ENCODE results near the gene HSPA4. TPM values are rescaled to one million over a fixed set of nuclear protein-coding genes. Genes with fewer than 3 reads are reported as not detected.
A peak's percentile ranks its signal among the peaks of the same experiment; 100 is the strongest.
"Not testable (repeated sequence)": the region's sequence is repeated elsewhere in the genome, so short reads cannot be mapped to it uniquely, and the experiment has no call there.

HSPA4 gene
- total RNA-seq, 1 experiment from 2014 or later: 221 TPM

DNA sequence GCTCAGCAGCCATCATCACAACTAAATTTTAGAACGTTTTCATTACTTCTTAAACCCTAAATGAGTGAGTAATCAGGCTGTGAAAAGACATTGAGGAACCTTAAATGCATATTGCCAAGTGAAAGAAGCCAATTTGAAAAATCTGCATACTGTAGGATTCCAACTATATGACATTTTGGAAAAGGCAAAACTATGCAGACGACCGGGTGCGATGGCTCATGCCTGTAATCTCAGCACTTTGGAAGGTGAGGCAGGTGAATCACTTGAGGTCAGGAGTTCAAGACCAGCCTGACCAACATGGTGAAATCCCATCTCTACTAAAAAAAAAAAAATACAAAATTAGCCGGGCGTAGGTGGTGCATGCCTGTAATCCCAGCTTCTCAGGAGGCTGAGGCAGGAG is 33.4 kb downstream of the HSPA4 start:
- DNase-seq (ENCODE audit: extremely low read depth, low read depth): not testable (repeated sequence)

DNA sequence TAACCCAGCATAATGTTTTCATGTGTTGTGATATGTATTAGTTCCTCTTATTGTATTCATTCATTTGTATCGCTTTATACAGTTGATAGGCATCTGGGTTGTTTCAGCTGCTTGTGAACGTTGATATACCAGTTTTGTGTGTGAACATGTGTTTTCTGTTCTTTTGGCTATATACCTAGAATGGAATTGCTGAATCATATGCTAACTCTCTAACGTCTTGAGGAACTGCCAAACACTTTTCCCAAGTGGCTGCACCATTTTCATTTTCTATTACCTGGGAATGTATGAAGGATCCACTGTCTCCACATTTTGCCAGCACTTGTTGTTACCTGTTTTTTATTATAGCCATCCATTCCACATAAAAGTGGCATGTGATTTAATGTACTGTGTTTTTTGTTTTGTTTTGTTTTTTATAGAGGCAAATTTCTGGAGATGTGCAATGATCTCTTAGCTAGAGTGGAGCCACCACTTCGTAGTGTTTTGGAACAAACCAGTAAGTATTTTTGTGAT is 34.6 kb downstream of the HSPA4 start:
- no peak for DNase-seq (ENCODE audit: extremely low read depth, low read depth)

DNA sequence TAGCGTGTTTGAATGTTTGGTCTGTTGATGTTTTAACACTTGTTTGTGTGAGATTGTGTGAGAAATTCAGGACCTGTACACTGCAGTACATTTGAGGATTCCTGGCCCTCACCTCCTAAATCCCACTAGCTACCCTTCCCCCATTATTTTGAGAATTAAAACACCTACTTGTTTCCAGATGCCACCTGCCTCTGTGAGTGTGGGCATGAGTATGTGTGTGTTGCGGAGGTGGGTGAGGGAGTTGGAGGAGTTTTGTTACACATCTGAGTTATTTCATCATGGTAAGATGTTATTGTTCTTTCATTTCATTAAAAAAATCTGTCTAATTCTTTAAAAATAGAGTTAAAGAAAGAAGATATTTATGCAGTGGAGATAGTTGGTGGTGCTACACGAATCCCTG is 36.3 kb downstream of the HSPA4 start:
- DNase-seq (ENCODE audit: extremely low read depth, low read depth): no peak

DNA sequence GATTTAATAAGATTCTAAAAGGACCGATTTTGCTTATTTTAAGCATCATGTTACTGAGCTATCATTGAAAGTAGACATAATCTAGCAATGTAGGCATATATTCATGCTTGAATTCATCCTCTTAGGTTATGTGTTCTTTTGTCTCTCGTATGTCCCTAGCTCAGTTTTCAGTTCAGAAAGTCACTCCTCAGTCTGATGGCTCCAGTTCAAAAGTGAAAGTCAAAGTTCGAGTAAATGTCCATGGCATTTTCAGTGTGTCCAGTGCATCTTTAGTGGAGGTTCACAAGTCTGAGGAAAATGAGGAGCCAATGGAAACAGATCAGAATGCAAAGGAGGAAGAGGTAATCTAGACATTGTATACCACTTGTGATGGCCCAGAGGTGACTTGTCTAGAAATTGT is 39.2 kb downstream of the HSPA4 start:
- no peak for DNase-seq (ENCODE audit: extremely low read depth, low read depth)

DNA sequence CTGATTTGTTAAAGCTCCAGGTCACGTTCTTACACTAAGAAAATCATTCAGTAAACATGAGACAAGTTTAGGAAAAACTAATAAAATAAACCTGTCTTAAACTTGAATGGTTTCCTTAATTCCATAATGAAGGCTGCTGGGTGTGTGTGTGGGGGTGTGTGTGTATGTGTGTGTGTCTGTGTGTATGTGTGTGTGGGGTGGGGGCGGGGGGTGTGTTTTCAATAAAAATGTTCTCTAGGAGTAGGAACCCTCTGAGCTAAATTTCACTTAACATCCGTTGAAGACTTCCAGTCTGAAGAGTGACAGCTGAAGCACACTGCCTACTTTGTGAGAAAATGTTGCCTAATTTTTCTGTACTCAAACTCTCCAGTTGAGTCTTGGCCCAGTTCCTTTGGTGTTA is 54.5 kb downstream of the HSPA4 start:
- no peak for DNase-seq (ENCODE audit: extremely low read depth, low read depth)

DNA sequence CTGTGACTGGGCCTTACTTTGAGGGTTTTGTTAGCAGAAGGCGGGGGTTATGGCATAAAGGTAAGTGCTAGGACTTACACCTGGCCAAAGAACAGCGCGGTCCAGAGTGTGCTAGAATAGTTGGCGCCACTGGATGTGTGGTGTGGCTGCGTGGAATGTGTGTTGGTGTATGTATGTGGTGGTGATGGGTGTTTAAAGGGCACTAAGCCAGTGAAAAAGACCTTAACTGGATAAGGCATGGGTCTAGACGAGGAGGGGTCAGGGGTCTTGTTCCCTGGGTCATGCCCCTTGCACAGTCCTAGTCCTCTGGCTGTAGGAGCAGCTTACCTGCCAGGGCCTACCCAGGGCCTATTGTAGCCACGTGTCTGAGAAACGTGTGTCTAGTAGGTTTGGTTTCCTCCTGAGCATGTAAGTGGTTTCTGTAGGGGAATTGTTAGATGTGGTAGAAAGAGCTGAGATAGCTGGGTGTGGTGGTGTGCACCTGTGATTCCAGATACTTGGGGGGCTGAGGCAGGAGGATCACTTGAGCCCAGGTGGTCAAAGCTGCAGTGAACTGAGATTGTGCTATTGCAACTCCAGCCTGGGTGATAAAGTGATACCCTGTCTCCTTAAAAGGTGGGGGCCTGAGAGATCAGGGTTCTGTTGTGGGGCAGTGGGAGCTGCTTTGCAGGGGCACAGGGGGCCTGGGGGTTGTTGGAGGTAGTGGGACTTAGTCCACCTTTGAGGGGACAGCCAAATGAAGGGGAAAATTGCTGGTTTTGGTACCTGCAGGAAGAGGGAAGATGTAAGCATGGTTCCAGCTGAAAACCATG is 55.2 kb downstream of the HSPA4 start:
- DNase-seq (ENCODE audit: extremely low read depth, low read depth): no peak

DNA sequence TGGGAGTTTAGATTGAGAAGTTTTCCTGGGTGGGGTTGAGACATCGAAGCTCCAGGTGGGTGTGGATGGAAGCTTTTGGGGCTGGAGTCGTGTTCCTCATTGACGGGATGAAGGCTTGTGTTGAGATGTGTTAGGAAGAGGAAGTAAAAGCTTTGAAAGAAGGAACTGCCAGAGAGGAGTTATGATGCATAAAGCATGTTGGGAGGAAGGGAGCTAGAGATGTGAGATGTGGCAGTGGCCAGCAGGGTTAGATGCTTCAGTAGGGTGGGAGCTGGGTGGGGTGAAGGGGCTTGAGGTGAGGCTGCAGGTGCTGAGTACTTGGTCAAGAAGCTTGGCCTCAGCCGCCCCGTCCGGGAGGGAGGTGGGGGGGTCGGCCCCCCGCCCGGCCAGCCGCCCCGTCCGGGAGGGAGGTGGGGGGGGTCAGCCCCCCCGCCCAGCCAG is 56.7 kb downstream of the HSPA4 start:
- DNase-seq (ENCODE audit: extremely low read depth, low read depth): no peak

DNA sequence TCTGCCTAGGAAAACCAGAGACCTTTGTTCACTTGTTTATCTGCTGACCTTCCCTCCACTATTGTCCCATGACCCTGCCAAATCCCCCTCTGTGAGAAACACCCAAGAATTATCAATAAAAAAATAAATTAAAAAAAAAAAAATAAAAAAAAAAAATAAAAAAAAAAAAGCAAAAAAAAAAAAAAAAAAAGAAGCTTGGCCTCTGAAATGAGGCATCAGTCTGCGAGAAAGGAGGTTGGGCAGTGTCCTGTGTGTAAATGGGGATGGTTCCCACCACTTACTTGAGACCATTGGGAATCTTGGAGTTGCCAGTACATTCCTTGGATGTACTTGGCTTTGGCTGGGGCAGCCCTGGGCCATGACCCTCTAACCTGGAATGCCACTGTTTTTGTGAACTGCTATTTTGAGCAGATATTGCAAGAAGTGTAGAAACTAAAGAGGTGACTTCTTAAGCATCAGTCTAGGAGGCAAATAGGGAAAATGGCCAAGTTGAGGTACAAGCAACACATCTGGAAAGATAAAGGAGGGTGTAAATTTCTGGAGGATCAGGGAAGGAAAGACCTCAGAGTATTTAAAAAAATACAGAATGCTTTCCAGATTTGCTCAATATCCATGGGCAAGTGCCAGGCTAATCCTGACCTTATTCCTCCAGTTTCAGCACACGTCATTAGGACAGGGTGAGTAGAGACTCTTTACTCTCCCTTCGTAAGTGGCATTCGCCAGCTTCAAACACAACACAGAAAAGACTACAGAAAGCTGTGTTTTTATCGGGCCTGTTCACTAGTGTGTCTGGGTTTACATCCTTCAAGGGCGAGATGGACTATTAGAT is 58.1 kb downstream of the HSPA4 start:
- no peak for DNase-seq (ENCODE audit: extremely low read depth, low read depth)

DNA sequence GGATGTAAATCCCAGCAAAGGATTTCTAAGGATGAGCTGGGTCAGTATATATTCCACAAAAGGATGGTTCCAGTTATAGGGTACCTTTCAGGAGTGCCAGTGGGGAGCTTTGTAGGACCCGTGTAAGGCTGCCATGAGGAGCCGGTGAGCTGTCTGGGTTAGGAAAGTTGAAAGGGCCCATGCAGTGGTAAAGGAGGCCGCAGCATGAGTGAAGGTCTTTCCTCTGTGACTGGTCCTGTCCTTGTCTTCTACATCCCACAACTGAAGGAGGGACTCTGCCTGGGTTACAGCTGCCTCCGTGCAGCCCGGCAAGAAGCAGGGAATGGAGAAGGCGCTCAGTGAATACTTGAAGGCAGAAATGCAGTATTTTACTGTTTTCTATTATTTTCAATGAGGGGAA is 58.9 kb downstream of the HSPA4 start:
- DNase-seq (ENCODE audit: extremely low read depth, low read depth): no peak

DNA sequence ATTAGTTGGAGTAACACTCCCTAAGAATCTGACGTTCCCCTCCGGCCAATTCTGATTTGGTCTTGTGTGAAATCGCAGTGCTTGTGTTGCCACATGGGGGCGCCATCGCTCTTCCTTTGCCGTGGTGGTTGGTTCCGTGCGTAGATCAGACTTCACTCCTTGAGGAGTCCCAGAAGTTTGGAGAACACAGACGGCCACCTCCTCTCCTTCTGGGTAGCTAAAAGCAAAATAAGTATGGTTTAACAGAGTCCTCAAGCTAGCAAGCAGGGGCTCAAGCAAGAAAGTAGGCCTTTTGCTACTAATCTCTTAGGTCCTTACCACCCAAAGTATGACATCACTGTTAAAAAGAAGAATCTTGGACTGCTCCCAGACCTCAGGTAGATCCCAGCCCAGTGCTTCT is 59.5 kb downstream of the HSPA4 start:
- peak; percentile 80 for DNase-seq (ENCODE audit: extremely low read depth, low read depth)

DNA sequence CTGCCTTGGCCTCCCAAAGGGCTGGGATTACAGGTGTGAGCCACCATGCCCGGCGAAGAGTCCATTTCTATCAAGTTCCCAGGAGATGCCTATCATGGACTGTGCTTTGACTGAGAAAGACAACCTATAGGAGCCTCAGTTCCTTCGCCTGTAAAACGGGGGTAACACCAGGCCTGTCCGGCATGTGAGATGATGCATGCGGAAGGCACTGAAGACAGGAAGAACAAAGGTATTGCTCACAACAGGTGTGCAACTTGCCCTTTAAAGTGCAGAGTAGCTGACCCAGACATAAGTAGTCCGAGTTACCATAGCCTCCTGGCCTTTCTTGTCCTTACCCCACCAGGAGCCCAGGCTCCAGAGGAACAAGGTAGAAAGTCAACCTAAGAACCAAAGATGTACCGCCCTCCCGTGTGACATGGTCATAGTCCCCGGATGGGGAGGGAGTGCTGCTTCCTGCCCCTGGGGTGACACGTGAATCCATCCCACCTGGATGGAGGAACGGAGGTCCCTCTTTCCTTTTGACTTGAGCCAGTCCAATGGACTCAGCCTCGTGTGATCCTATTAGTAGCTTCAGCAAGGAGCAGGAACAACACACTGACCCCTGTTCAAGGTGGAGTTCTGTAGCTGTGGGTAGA is 60.3 kb downstream of the HSPA4 start:
- DNase-seq (ENCODE audit: extremely low read depth, low read depth): no peak

DNA sequence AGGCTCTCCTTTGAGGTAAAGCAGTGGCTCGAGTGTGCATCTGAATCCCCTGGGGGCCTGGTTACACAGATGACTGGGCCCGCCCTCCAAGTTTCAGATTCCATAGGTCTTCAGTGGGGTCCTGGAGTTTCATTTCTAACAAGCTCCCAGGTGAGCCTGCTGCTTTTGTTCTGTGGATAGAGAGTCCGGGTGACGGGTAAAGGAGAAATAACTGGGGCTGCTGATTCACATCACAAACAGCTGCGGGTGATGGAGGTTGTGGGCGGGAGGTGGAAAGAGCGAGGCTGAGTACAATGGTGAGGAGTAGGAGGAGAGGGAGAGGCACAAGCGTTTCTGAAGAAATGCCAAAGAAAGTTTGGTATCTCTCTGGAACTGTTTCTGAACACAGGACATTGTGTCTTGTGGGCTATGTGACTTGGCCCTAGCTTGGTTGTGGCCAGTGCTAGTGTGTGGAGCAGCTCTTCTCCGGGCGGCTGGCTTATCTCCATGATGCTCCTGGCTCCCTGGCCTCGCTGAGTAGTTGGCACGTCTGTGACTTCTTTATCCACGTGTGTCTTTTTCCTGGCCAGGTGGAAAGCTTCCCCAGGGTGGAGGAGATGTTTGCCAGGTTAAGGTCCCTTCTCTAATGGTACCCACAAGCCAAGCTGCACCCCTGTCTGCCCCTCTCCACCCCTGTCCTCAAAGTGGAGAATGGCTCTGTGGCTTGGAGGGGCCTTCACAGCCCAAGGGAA is 61.7 kb downstream of the HSPA4 start:
- no peak for DNase-seq (ENCODE audit: extremely low read depth, low read depth)

DNA sequence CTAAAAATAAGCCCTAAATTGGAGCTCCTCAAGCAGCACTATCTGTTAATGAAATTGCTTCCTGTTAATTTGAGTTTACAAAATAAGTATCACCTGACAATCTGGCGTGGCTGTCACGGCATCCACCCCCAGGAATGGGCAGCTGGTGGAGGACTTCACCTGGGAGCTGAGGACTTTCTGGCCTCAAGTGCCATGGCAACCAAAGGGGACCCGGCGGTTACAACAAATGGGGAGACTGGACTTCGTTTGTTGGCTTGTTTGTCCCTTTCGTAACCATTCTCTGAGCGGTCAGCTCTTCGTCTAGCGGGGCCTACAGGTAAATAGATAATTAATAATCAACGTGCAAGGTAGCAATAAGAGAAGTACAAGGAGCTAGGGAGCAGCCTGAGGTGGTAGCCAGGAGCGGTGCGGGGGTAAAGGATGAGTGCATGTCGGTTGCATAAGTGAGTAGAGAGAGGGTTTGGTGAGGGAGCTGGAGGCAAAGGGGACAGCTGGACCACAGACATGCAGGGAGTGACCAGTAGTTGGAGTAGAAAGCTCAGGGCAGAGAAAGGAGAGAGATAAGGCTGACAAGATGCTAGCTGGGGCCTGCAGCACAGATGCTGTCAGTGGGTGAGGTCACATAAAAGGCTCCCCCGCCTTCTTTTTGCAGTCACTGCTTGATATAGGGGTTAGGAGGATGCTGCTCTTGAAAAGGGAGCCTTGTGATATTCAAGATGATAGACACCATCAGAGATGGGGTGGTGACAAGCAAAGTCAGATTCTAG is 62.5 kb downstream of the HSPA4 start:
- no peak for DNase-seq (ENCODE audit: extremely low read depth, low read depth)

DNA sequence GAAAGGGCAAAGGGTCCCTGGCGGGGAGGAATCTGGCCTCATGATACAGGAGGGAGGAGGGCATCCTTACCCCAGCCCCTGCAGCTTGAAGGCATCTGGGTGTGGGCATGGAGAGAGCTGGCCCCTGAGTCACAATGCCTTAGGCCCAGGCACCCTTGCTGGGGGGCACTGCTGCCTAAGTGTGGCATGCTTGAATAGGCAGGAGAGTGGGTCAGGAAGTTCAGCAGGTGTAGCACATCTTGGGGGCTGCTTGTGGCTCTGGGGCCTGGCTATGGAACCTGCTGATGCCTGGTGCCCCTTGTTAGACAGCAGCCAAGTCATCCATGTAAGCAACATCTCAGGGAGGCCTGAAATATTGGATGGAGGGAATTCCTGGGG is 63.1 kb downstream of the HSPA4 start:
- no peak for DNase-seq (ENCODE audit: extremely low read depth, low read depth)

DNA sequence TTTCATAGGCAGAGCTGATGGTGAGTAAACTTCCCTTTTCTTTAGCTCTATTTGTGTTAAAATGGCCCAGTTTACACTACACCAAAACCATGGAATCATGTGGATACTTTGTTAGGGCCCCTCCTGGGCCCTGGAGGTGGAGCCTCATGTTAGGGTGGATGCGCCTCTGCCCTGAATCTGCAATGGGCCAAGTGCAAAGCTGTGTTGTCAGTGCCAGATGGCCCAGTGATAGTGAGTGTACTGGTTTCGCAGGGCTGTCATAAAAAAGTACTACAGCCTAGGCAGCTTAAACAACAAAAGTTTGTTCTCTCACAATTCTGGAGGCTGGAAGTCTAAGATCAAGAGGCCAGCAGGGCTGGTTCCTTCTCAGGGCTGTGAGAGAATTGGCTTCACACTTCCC is 64.8 kb downstream of the HSPA4 start:
- no peak for DNase-seq (ENCODE audit: extremely low read depth, low read depth)

DNA sequence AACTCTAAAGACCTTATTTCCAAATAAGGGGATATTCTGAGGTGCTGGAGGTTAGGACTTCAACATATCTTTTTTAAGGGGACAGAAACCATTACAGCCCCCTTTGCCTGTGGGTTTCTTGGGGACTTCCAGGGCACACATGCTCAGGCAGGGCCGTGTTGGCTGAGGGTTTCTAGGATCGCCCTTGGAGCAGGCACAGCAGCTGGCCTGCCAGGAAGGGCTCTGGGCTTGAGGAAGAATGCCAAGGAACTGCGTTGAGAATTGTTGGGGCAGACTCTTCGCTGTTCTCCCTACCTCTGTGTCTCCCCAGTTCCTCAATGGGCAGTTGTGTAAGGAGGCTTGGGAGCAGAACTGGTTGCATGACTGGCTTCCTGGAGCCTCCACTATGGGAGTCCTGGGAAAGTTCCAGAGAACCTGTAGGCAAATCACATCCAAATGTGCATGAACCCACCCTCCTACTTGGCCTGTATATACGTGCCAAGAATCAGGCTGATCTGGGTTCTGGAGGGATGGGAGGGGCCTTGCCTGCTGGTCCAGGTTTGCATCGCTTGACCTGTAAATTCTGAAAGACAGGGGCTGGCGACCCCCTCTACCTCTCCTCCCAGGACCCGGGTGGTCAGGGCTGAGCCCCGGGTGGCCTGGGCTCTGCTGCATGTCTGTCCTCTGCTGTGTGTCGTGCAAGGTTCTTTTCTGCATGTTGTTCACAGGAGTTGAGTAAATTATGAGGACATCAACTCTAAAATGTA is 65.5 kb downstream of the HSPA4 start:
- no peak for DNase-seq (ENCODE audit: extremely low read depth, low read depth)

DNA sequence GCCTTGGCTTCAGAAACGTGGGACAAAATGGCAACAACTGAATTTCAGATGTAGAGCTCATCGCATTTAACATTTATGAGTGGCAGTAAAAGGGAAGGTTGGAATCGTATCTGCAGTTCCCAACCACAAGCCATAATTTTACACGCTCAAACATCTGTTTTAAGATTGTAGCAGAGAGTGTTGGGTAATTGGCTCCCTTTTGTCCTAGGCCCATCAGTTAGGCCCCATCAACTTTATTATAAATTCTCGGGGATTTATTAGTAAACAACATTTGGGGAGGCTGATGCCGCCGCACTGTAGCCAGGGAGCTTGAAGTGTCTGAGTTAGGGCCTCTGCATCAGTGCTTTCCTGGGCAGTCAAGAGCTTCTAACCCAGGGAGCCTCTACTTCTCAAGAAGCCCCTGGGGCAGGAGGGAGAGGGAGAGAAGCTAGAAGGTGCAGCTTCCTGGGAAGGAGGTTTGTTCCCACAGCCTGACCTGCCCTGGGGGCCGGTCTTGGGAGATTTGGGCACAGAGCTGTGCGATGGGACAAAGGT is 66.2 kb downstream of the HSPA4 start:
- DNase-seq (ENCODE audit: extremely low read depth, low read depth): no peak

DNA sequence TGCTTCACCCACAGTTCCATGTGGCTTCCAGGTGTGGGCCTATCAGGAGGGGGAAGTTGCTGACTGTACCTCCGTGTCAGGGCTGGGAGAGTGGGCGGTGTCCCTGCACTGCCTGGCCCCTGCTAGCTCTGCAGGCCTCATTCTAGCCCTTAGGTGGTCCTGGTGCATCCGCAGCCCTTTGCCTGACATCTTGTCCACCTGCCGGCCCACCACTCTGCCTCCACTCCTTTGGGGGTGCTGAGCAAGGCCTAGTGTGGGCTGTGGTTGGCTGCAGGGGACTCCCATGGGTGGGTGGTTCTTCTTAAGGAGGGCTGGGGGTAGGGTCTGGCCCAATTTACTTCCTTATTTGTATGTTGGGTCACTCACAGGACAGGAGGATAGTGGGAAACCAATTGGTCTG is 66.9 kb downstream of the HSPA4 start:
- DNase-seq (ENCODE audit: extremely low read depth, low read depth): no peak

DNA sequence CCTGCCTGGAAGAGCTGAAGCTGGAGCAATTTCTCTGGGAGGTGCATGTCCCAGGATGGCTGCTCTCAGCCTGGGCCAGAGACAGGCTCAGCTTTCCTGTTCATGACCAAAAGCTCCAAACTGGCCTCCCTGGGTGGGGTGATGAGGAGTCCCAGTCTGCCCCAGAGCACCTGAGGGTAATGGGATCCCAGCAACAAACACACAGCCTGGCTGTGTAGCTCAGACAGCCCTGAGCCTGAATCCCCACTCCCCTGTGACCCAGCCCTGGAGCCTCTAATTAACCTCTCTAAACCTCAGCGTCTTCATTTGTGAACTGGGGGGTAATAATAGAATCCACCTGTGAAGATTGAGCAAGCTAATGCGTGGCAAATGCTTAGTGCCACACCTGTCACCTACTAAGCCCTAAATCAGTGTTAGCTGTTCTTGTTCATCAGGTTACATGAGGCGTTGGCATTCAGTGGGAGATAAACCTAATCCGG is 67.5 kb downstream of the HSPA4 start:
- no peak for DNase-seq (ENCODE audit: extremely low read depth, low read depth)
